GM12865 (cell line): ENCODE data around the gene CD63.

Experiments used
- DNase-seq: peaks from one replicate; pipeline ENCODE4 v3.0.0; 2010; ENCODE audit warnings: low read depth
- H3K4me3 ChIP-seq: 2 replicates; pipeline ENCODE4 v1.5.1; 2011; ENCODE audit warnings: mild to moderate bottlenecking, low read depth, low read length, control low read depth
- TF ChIP-seq, protein P1 (sequence below): IDR thresholded peaks from 2 replicates; pipeline ENCODE4 v1.5.1; 2011; ENCODE audit warnings: low read length, control low read depth, low read depth, inconsistent platforms; ENCODE audit not compliant: insufficient read depth; ENCODE audit errors: missing control alignments

Gene CD63

DNA sequence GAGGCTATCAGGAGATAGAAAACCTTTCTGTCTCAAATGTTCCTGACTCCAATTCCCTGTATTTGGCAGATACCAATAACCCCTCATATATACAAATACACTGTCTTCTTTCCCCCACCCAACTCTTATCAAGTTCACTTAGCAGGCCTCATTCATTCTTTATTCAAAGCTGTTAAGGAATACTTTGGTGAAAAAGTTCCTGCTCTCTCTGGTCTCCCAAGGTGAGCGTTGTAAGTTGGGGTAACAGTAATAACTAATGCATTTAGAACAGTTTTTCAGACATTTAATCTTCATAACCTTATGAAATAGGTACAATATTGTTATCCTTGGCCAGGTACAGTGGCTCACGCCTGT lies 10.2 kb upstream of the CD63 start:
- peak overlapping the region; percentile 91 for H3K4me3 ChIP-seq
- TF ChIP-seq, protein P1, sequence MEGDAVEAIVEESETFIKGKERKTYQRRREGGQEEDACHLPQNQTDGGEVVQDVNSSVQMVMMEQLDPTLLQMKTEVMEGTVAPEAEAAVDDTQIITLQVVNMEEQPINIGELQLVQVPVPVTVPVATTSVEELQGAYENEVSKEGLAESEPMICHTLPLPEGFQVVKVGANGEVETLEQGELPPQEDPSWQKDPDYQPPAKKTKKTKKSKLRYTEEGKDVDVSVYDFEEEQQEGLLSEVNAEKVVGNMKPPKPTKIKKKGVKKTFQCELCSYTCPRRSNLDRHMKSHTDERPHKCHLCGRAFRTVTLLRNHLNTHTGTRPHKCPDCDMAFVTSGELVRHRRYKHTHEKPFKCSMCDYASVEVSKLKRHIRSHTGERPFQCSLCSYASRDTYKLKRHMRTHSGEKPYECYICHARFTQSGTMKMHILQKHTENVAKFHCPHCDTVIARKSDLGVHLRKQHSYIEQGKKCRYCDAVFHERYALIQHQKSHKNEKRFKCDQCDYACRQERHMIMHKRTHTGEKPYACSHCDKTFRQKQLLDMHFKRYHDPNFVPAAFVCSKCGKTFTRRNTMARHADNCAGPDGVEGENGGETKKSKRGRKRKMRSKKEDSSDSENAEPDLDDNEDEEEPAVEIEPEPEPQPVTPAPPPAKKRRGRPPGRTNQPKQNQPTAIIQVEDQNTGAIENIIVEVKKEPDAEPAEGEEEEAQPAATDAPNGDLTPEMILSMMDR, result no peak
- no peak for DNase-seq

DNA sequence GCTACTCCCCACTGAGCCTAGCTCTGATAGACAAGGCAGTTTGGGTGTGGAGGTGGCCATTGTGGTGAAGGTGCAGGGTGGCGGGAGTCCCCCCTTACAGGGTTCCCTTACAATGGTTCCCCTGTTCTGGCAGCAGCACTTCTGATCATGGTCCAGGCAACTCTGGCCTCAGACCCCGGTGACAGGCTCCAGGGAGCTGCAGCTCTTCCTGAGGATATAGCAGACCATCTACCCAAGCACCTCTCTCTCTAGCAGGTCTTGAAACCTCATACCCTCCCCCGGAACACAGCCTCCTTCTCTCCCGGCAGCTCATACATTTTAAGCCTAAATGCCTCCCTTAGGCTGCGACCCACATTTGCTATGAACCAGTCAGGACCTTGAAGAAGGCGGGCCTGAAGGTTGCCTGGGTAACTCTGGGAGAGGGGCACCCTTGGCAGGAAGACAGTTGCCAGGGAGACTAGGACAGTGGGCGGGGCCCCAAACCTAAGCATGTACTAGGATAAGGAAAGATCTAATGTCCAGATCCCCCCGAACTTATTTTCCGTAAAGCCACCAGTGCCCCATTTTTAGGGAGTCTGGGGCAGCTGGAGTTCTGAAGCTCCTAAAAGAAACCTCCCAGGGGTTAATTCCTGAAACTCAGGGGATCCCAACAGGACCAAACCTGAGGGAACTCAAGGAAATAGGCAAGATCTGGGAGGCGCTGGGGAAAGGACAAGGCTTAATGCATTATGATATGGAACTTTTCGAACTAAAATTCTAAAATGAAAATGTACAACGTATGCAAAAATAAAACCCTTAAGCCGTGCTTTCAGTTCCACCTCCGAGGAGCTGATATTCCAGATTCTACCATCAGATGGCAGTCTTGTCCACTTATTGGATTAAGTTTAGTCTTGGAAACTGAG lies 9.6 kb upstream of the CD63 start:
- H3K4me3 ChIP-seq, result peak overlapping the region; percentile 91
- peak; percentile 93 for DNase-seq
- TF ChIP-seq, protein P1, result peak; percentile 69

DNA sequence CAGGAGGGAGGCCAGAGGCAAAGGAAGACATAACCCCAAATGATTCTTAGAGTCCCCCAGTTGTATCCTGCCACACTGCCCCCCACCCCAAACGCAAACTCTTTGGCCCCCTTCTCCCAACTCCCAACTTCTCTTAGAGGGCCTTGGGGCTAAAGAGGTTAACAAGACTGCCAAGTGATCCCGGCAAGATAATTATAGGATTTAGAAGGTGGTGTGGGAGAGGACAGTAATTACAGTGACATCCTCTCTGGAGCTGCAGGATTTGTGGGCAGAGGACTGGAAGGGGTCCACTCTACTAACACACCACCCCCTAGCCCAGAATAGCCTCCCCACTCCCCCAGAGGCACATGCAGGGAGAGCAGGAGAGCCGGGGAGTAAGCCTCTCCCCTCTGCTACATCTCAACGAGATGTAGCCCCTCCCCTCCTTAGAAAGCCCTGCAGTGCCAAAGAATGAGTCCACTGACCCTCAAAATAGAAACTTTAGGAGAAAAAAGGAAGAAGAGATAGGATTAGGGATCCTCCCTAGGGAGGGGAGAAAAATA lies 8.8 kb upstream of the CD63 start:
- no peak for DNase-seq
- TF ChIP-seq, protein P1, result no peak
- H3K4me3 ChIP-seq, result peak overlapping the region; percentile 91

DNA sequence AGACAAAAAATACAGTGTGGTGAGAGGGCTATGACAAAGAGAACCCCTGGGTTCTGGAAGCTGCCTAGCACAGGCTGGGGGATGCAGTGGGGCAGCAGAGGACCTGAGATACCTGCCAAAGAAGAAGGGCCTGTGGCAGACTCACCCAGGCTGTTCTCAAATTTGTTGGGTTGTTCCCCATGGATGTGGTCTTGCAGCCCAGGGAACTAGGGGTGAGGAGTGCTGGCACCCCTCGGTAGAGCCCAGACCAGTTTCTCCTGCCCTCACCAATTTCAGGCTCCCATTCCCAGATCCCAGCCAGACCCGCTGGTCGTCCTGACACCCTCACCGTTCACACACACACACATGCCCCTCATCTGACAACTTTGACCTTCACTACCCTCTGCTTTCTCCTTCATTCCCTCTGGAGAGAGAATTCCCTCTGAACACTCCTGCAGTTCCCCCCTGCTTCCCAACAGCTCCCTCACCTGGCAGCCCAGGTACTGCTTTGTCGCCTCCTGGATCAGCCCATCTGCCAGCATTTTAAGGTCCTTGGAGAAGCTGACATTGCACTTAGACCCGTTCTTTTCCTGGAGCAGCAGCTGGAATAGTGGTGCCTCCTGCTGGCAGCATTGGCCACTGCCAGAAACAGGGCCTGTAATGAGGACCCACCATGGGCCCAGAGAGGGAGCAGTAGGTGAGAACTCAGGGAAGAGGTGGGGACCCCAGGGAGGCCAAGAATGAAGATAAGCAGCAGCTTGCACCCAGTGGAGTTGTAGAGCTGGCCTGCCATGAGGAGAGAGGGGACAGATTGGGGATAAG lies 8.2 kb upstream of the CD63 start:
- TF ChIP-seq, protein P1, result peak; percentile 86
- peak; percentile 71 for DNase-seq
- H3K4me3 ChIP-seq, result no peak overlapping the region

DNA sequence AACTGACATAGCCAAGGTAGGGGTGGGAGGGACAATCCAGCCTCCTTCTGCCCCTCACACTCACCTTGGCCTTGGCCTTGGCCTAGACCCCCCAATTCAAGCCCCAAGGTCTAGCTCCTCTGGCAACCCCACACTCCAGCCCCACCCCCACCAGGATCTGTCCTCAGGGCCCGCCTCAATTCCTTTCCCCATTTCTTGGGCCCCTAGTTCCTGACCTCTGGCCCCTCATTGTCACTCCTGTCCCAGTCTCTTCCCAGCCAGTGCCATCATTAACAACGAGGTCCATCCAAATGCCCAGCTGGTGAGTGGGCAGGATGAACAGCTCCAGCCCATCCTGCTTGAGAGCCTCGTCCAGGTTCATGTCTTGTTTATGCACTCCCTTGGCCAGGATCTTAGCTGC lies 7.3 kb upstream of the CD63 start:
- TF ChIP-seq, protein P1, result no peak
- no peak overlapping the region for H3K4me3 ChIP-seq
- DNase-seq, result no peak

DNA sequence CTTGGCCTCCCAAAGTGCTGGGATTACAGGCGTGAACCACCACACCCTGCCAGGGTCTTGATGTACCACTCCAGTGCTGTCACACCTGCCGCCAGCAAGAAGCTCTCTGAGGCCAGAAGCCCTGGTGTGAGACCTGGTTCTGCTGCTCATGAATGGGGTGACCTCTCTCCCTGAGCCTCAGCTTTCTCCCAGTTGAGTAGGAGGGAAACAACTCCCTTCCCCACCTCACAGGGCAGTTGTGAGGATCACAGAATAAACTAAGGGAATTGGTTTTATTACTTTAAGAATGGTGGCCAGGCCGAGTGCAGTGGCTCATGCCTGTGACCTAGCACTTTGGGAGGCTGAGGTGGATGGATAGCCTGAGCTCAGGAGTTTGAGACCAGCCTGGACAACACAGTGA lies 5.8 kb upstream of the CD63 start:
- no peak overlapping the region for H3K4me3 ChIP-seq

More for the DNA sequence above, 5.8 kb upstream of the CD63 start:
- DNase-seq, result no peak
- TF ChIP-seq, protein P1, result no peak
